Lower lobe of right lung (tissue), 2 donors: ENCODE results near the gene NCOA1. TPM values are rescaled to one million over a fixed set of nuclear protein-coding genes. Genes with fewer than 3 reads are reported as not detected.

ENCODE experiments used
- ATAC-seq, 2 donors: fragments of 200-7000 bp; cut with Tn5 transposase; one replicate each; pipeline ENCODE4 v1.9.1; 2020 to 2022; ENCODE audit warnings: mild to moderate bottlenecking in 2 of 2, moderate library complexity in 2 of 2
- DNase-seq: peaks from one replicate; pipeline ENCODE4 v3.0.0-alpha.2; 2020
- H3K27ac ChIP-seq: fragments of 200-600 bp; one replicate; pipeline ENCODE4 v1.8.0; 2022
- H3K27me3 ChIP-seq: fragments of 200-600 bp; one replicate; pipeline ENCODE4 v1.8.0; 2022; ENCODE audit warnings: low read depth
- H3K36me3 ChIP-seq: fragments of 200-600 bp; one replicate; pipeline ENCODE4 v1.8.0; 2022; ENCODE audit warnings: mild to moderate bottlenecking
- H3K4me1 ChIP-seq: fragments of 200-600 bp; one replicate; pipeline ENCODE4 v1.8.0; 2022
- H3K4me3 ChIP-seq: fragments of 200-600 bp; one replicate; pipeline ENCODE4 v1.8.0; 2022; ENCODE audit warnings: mild to moderate bottlenecking
- H3K9me3 ChIP-seq: fragments of 200-600 bp; one replicate; pipeline ENCODE4 v1.8.0; 2022
- CTCF ChIP-seq: fragments of 200-600 bp; IDR thresholded peaks from one replicate; pipeline ENCODE4 v1.8.0; 2022; ENCODE audit warnings: antibody characterized with exemption, mild to moderate bottlenecking
- intact Hi-C: fragments of 100-400 bp; cut with DNase I; formaldehyde crosslinking; loops from one replicate; pipeline ENCODE4 v1.11.0; 2022
- total RNA-seq: library from RNA; stranded (reverse); fragmentation: NEBNext Ultra II Directional; extraction: Animal tissue kit (Norgen Biotek cat#: 25700); gene quantifications from one replicate; pipeline ENCODE4 v1.2.1, GENCODE V29; 2021
- donor health status: DM: no; HTN: yes; CAD: no; lungs with severe emphysema.

The NCOA1 gene
- total RNA-seq, 1 donor from 2014 or later: 48.3 TPM

GRCh38 chr2:24512404-24512803 lies 21.4 kb downstream of the NCOA1 start:
- Histone ChIP-seq H3K4me3 (no peak overlapping the region), H3K9me3 (no peaks in the 10 kb centered on the region), H3K36me3 (no peaks in the 10 kb centered on the region), H3K27ac (no peak overlapping the region), H3K27me3 (no peaks in the 10 kb centered on the region), H3K4me1 (peaks cover 39% of the 10 kb centered on the region)
- intact Hi-C loops: no loop called here
- ATAC-seq (no peak), DNase-seq (no peak)
- no peak for TF ChIP-seq CTCF

- H3K4me3 ChIP-seq: no peak overlapping the region
- no peaks in the 10 kb centered on the region for H3K9me3 ChIP-seq
- no peaks in the 10 kb centered on the region for H3K27me3 ChIP-seq
- H3K27ac ChIP-seq: no peak overlapping the region
- peaks cover 36% of the 10 kb centered on the region for H3K4me1 ChIP-seq
- ATAC-seq (no peak), DNase-seq (no peak)
- no peaks in the 10 kb centered on the region for H3K36me3 ChIP-seq
- no peak for TF ChIP-seq CTCF
- intact Hi-C loops: no loop called here
These were observed 21.8 kb downstream of the NCOA1 start for GRCh38 chr2:24512831-24513230.

- H3K36me3 ChIP-seq: no peaks in the 10 kb centered on the region
- peaks cover 29% of the 10 kb centered on the region for H3K4me1 ChIP-seq
- no peak for ATAC-seq
- H3K27ac ChIP-seq: no peak overlapping the region
- no peak for DNase-seq
- no peak overlapping the region for H3K4me3 ChIP-seq
- H3K27me3 ChIP-seq: no peaks in the 10 kb centered on the region
- H3K9me3 ChIP-seq: no peaks in the 10 kb centered on the region
- intact Hi-C loops: no loop called here
- no peak for TF ChIP-seq CTCF
These were observed 22.4 kb downstream of the NCOA1 start for GRCh38 chr2:24513281-24514071.

- Histone ChIP-seq H3K9me3 (no peaks in the 10 kb centered on the region), H3K4me1 (peaks cover 16% of the 10 kb centered on the region), H3K27me3 (no peaks in the 10 kb centered on the region), H3K27ac (no peak overlapping the region), H3K4me3 (no peak overlapping the region), H3K36me3 (no peaks in the 10 kb centered on the region)
- ATAC-seq (no peak), DNase-seq (no peak)
- intact Hi-C loops: no loop called here
- TF ChIP-seq CTCF: no peak
These were observed 23.8 kb downstream of the NCOA1 start for GRCh38 chr2:24514820-24515219.

GRCh38 chr2:24515335-24515734 lies 24.3 kb downstream of the NCOA1 start:
- no peak for DNase-seq
- intact Hi-C loops: no loop called here
- no peaks in the 10 kb centered on the region for H3K9me3 ChIP-seq
- H3K36me3 ChIP-seq: no peaks in the 10 kb centered on the region
- peaks cover 16% of the 10 kb centered on the region for H3K4me1 ChIP-seq
- no peak for ATAC-seq
- H3K27me3 ChIP-seq: no peaks in the 10 kb centered on the region
- H3K4me3 ChIP-seq: no peak overlapping the region
- TF ChIP-seq CTCF: no peak
- H3K27ac ChIP-seq: no peak overlapping the region
